DMS79 treated with DMSO at 0.1 percent for 48 hours (cell line): ENCODE results near the gene TBL3.

ENCODE experiments used
- DNase-seq: peaks from one replicate; lab custom pipeline; 2025; lab: John Stamatoyannopoulos, UW

Gene TBL3

DNA sequence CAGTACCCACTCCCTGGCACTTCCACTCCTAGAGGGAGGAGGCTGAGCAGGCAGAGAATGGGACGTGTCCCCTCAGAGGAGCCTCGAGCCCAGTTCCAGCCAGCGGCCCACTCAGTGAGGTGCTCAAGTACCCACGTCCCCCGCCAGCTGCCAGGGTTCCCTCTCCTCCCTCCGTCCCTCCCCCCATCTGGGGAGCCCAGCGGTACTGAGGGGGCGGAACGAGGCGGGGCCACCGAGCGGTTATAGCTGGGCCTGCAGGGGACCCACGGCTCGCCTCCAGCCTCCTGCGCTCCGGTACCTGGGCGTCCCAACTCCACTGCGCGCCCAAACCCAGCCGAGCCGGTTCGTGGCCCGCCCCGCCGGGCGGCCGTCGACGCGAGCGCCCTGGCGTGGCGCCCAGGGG lies 47.7 kb downstream of the TBL3 start, which contains the start of gene NPW:
NPW (plus strand) TSS at position 268 of the 403 bp plus-strand sequence.
- DNase-seq = peak; percentile 30

DNA sequence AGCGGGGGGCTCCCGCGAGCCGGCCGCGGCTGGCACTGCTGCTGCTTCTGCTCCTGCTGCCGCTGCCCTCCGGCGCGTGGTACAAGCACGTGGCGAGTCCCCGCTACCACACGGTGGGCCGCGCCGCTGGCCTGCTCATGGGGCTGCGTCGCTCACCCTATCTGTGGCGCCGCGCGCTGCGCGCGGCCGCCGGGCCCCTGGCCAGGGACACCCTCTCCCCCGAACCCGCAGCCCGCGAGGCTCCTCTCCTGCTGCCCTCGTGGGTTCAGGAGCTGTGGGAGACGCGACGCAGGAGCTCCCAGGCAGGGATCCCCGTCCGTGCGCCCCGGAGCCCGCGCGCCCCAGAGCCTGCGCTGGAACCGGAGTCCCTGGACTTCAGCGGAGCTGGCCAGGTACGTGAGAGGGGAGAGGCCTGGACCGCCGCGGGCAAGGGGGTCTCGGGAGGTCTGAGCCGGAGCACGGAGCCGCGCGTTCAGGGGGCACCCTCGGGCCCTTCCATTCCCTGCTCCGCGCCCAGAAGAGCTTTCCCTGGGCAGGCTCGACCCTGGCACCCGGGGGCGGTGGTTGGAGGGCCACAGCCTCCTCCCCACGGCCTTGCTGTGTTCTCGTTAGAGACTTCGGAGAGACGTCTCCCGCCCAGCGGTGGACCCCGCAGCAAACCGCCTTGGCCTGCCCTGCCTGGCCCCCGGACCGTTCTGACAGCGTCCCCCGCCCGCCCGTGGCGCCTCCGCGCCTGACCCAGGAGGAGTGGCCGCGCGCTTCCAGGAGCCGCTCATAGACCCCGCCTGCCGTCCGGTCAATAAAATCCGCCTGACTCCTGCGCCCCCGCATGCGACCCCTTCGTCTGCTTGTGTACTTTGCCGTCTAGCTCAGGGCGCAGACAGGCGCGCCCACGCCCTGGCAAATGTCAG lies 48.3 kb downstream of the TBL3 start:
- DNase-seq = no peak

DNA sequence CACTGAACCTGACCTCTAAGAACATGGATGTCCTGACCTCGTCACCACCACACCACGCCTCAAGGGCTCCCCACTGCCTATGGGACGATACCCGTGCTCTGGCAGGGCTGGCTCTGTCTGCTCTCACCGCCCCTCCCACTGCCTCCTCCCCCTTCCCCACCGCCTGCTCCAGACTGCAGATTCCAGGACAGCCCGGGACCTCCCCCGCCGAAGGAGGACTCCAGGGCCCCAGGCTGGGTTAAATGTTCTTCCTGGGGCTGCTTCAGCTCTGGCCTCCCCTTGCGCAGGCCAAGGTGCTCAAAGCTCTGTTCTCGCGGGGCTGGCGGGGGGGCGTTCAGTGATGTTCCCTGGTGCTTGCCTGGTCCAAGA lies 50.9 kb downstream of the TBL3 start:
- no peak for DNase-seq

DNA sequence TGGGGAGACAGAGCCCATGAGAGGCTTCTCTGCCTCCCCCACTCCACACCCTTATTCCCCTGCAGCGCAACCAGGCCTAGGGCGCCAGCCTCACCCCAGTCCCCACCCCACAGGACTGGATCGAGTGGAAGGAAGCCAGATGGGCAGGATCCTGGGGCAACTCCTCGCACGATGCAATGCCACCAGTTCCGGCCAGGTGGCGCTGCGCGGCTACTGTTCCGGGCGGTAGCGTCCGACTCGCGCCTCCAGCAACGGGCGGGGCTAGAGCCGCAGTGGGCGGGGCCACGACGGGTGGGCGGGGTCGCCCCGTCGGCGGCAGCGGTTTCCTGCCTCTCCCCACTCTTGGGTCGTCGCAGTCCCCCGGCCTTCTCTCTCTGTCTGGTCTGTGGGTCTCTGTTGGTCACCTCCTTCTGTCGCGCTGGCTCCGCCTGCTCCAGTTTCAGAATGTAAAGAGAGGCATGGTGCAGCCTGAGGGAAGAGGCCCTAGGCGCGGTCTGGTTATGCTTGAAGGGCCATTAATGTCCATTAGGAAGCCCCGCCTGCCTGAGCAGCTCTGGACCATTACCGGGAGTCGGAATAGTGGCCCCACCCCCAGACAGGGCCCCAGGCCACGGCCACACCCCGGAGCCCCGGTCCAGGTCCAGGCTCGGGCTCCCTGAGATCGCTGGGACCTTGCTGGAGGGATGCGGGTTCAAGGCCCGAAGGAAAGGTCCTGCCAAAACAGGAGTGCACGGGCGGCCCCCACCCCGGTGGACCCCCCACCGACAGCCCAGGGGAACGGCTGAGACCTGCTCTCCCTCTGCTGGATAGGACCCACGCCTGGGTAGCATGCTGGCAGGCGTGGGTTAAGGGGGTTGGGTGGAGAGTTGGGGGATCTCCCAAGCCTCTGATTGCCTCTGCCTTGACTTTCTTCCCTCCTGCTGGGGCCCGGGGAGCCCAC lies 51.5 kb downstream of the TBL3 start:
- peak; percentile 95 for DNase-seq

DNA sequence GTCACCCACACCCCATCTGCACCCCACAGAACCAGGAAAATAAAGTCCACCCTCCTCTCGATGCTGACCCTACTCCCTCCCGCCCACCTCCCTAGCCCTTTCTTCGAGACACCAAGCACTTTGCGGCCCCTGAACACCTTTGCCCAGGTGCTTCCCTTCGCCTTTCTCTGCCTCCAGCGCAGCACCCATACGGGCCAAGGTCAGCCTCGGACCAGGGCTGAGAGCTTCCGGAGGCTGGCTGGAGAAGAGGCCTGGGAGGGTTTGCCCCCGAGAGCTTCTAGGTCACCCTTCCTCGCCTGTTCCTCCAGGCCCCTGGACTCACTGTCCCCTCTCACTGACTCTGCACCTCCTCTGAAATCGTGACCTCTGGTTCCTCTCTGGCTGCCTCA lies 52.2 kb downstream of the TBL3 start:
- DNase-seq = no peak

DNA sequence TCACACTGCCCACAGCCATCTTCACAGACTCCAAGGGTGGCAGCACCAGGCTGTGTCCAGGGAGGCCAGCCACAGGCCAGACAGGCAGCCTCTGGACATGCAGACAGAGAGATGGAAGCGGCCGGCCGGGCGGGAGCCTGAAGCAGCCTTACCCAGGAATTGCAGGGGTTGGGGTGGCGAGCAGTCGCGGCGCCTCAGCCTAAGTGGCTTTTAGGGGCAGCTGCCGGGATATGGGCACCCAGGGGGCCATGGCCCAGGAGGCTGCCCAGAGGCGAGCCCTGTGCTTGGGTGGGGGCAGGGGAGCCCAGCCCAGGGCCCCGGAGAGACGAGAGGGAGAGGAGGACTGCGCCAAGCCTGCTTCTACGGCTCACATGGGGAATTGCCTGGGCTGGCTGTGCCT lies 53.4 kb downstream of the TBL3 start:
- DNase-seq = no peak

DNA sequence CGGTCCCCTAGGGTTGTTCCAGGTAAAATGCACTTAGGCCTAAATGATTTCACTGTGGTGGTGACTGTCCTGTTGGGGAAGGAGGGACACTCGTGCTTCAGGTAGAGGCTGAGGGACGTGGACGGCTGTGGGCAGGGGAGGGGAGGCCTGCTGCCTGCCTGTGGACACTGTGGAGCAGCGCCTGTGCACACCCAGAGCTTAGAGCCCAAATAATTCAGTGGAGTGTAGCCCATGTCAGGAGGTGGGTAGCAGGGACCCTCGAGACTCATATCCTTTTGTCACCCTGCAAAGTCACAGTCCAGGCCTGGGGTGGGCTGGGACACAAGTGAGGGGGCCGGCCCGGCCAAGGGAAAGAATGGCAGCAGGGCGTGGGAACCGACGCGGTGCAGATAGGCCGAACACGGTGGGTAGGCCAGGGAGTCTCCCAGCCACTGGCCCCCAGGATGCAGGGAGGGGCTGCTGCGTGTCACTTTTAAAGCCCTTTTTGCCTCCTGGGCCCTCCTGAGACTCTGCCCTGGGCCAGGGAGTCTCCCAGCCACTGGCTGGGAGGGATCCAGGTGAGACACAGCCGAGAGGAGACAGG lies 54.1 kb downstream of the TBL3 start:
- DNase-seq = no peak

DNA sequence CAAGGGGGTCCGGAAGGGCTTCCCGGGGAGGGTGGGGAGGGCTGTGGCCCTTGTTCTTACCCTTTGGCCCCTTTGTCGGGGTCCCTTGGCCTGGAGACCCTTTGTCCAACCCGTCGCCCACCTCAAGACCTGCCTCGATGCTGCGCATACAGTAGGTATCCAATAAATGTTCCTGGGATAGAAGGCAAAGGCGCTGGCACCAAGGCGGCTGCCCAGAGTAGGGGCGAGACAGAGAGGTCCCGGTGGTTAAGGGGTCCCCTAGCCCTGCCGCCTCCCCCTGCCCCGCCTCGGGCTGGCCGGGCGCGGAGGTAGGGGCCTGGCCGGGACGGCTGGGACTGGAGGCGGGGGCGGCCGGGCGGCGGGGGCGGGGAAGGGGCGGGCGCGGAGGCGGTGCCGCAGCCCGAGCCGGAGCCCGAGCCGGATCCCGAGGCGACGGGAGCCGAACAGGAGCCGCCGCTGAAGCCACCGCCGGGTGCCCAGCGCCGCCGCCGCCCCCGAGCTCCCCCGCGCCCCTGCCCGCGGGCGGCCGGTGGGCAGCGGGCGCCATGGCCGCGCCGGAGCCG lies 54.7 kb downstream of the TBL3 start, which contains the start of gene NHERF2:
NHERF2 (plus strand) TSS at position 442 of the 563 bp plus-strand sequence; CDS start at position 546, 104 bp downstream.
- DNase-seq = no peak

DNA sequence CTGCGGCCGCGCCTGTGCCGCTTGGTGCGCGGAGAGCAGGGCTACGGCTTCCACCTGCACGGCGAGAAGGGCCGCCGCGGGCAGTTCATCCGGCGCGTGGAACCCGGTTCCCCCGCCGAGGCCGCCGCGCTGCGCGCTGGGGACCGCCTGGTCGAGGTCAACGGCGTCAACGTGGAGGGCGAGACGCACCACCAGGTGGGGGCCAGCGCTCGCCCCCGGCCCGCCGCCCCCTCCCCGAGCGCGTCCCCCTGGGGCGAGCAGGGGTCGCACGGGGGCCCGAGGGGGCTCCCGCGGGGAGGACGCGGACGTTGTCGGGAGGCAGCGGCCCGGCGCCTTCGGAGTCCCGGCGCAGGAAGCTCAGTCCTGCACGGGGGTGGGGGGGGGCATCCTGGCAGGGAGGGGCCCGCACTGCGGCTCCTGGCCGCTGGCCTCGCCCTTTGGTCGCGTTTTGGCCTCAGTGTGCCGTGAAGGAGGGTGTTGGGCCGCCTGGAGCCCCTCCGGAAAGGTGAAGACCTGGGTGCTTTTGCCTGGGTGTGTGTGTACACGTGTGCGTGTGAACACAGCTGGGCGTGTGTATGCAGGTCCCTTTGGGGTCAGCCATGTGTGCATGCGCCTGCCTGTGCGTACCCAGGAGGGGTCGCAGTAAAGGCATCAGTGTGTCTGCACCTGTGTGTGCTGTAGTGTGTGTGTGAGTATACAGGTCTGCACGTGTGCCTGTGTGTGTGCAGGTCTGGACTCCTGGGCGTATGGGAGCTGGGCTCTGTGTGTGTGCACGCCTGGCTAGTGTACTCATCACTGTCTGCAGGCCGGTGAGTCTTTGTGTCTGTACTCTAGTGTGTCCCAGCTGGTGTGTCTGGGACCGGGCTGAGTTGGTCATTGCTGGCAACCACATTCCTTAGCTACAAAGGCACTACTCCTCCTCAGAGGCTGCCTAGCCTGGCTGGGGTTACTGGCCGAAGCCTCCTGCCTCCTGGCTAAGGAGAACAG lies 55.5 kb downstream of the TBL3 start:
- DNase-seq = no peak

DNA sequence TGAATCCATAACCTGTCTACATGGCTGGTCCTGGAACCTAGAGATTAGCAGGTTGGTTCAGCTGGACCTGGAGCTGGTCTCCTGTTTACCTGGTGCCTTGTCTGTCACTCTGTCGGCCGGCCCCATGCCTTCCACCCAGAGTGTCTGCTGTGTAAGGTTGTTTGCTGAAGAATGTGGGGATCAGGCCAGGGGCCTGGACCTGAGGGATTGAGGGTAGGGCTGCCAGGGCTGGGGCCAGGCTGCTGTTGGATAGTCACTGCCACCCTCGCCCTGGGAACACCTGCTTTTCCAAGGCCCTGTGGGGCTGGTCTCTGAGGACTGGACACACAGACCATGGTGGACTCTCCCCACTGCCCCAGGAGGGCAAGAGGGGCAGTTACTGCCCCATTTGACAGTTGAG lies 56.3 kb downstream of the TBL3 start:
- DNase-seq = no peak

DNA sequence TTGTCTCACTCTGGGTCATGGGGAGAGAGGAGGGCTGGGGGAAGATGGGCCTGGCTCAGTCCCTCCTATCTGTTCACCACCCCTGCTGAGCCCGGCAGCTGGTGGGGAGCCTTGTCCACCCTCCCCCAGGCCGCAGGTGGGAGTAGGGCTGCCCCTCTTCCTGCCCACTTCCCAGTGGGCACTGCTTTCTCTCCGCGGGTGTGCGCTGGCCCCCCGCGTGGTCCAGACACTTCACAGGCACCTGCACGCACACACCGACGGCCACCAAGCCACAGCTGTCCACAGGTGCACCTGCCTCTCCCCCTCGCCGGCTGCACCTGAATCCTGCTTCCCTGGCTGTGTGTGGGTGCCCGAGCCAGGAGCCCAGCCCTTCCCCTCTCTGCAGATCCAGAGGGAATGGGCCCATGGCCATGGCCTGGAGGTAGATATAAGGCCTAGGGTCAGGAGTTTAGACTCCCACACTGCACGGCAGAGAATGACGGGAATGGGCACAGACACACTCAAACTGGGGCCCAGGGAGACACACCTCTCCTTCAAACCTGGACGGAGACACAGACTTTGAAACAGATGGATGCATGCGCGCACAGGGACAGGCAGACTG lies 56.9 kb downstream of the TBL3 start:
- DNase-seq = no peak

DNA sequence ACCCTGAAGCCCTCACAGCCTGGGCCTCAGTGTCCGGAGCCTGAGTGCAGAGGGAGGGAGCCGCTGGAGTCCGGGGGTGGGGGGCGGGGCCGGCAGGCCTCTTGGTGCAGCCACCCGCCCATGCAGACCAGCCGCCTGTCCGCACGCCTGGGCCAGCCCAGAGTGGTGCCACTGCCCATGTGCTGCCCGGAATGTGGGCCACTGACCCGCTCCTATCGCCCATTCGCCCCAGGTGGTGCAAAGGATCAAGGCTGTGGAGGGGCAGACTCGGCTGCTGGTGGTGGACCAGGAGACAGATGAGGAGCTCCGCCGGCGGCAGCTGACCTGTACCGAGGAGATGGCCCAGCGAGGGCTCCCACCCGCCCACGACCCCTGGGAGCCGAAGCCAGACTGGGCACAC lies 57.5 kb downstream of the TBL3 start:
- no peak for DNase-seq

DNA sequence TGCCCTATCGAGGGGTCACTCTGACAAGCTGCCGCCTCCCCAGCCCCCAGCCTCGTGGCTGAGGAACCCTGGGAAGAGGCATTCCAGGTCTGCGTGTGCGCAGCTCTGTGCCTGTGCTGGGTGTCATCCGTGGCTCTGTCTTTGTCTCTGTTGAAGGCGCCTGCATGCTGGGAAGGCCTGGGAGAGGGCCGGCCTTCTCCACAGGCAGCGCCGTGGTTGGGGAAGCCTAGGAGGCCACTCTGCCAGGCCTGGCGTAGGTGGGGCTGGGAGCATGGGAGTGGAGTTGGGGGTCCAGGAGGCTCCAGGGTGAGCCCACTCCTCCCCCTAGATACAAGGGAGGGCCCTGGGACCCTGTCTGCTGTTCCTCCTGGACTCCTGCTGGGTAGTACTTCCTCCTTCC lies 58.2 kb downstream of the TBL3 start:
- DNase-seq = no peak

DNA sequence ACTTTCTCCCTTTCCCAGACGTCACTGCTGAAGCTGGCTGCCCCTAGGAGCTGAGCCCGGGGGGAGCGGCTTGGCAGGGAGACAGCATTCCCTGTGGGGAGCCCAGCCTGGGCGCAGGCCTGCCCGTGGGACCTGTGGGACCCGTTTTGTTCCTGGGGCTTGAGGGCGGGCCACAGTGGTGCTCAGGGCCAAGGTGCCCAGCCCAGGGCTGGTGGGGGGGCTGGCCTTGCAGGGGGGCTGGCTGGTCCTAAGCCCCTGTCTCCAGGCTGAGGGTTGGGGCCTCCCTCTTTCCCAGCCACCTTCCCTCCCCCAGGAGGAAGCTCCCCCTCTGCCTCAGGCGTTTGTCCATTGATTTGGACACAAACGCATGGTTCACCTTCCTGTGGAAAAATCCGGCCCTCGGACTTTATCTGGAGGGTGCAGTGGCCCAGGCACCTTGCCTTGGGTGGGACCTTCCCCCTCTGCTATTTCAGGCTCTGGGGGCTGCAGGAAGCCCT lies 59.3 kb downstream of the TBL3 start:
- no peak for DNase-seq
